BJ (cell line): Measurements from ENCODE around the gene NARF. TPM values are rescaled to one million over a fixed set of nuclear protein-coding genes. Genes with fewer than 3 reads are reported as not detected.
"Not testable (repeated sequence)": the region's sequence is repeated elsewhere in the genome, so short reads cannot be mapped to it uniquely, and the experiment has no call there.

Experiments used
- CTCF ChIA-PET: fragments of 350-600 bp; formaldehyde crosslinking; extraction: SDS; loops from one replicate; lab custom pipeline; 2021; ENCODE audit warnings: antibody characterized with exemption, inconsistent platforms; lab: Yijun Ruan, JAX
- POLR2A ChIA-PET: fragments of 300-600 bp; sonication (Branson Sonifier 250); formaldehyde crosslinking; extraction: SDS; loops from one replicate; lab custom pipeline; 2021; ENCODE audit warnings: antibody characterized with exemption; lab: Charles Lee
- DNase-seq: peaks from one replicate; pipeline ENCODE4 v3.0.0-alpha.2; 2011; ENCODE audit warnings: low read depth
- H3K27me3 ChIP-seq: 2 replicates; pipeline ENCODE4 v1.6.0; 2011; ENCODE audit warnings: low read length; ENCODE audit not compliant: control insufficient read depth, insufficient read depth
- H3K36me3 ChIP-seq: 2 replicates; pipeline ENCODE4 v1.5.1; 2011; ENCODE audit warnings: low read length; ENCODE audit not compliant: control insufficient read depth, insufficient read depth
- H3K4me3 ChIP-seq: 2 replicates; pipeline ENCODE4 v1.5.1; 2011; ENCODE audit warnings: low read depth, mild to moderate bottlenecking, control low read depth, low read length
- CTCF ChIP-seq: IDR thresholded peaks from 2 replicates; pipeline ENCODE4 v1.5.1; 2011; ENCODE audit warnings: low read depth, mild to moderate bottlenecking, control low read depth, inconsistent platforms, low read length, moderate library complexity; ENCODE audit not compliant: insufficient read depth
- polyA plus RNA-seq: library from polyadenylated mRNA; depleted of rRNA; stranded (reverse); fragments of >200 nt; gene quantifications from 2 replicates; pipeline ENCODE4 v1.2.3, GENCODE V29; 2011; rRNA removed
- small RNA-seq: library from RNA; depleted of rRNA; stranded (forward); fragments of <200 nt; gene quantifications from one replicate; pipeline ENCODE3, GENCODE V24; 2012; ENCODE audit warnings: low replicate concordance, low read depth; ENCODE audit not compliant: insufficient read length

Gene NARF
- polyA plus RNA-seq, 1 experiment: 68.5 TPM

GRCh38 chr17:82534401-82534812, 75.9 kb downstream of the NARF start:
- no peak for DNase-seq
- no peaks in the 10 kb centered on the region for H3K36me3 ChIP-seq
- no peaks in the 10 kb centered on the region for H3K27me3 ChIP-seq
- CTCF ChIA-PET: interaction anchor here (0.7 to 3.0 kb wide), 4 partner anchors 7 to 40 kb away, joined by 3 to 15 read pairs (median 5); no protein-coding TSS in a partner anchor
- H3K4me3 ChIP-seq: no peak overlapping the region
- no peak for TF ChIP-seq CTCF
- POLR2A ChIA-PET: no interaction called here

- no peaks in the 10 kb centered on the region for H3K27me3 ChIP-seq
- POLR2A ChIA-PET: interaction anchor here (0.6 to 1.0 kb wide), 2 partner anchors 8 to 162 kb away, joined by 7 to 9 read pairs; partner anchors contain the start of gene RAB40B
- no peaks in the 10 kb centered on the region for H3K36me3 ChIP-seq
- H3K4me3 ChIP-seq: peak overlapping the region; percentile 2; the same call in 1 of the 2 replicates
- CTCF ChIA-PET: interaction anchor here (1.1 to 3.0 kb wide), 4 partner anchors 10 to 42 kb away, joined by 4 to 15 read pairs (median 6); no protein-coding TSS in a partner anchor
- no peak for DNase-seq
- no peak for TF ChIP-seq CTCF
Observed at GRCh38 chr17:82536512-82537201, 78.1 kb downstream of the NARF start.

GRCh38 chr17:82537228-82537627, 78.7 kb downstream of the NARF start:
- H3K36me3 ChIP-seq, H3K27me3 ChIP-seq, H3K4me3 ChIP-seq, DNase-seq, POLR2A ChIA-PET: not testable (repeated sequence)
- CTCF ChIA-PET: interaction anchor here (1.1 to 3.0 kb wide), 4 partner anchors 10 to 17 kb away, joined by 4 to 15 read pairs (median 8); no protein-coding TSS in a partner anchor

GRCh38 chr17:82539076-82539475, 80.5 kb downstream of the NARF start:
- DNase-seq, H3K4me3 ChIP-seq, H3K36me3 ChIP-seq, POLR2A ChIA-PET, H3K27me3 ChIP-seq: not testable (repeated sequence)
- CTCF ChIA-PET: interaction anchor here (0.6 to 2.4 kb wide), 2 partner anchors 15 to 236 kb away, joined by 3 to 11 read pairs; no protein-coding TSS in a partner anchor

Small RNA genes within 50 kb of the gene (small RNA-seq; reads per million reads assigned to genes)
- gene RF00019: not detected

Other genes starting within 250 kb of the NARF start
- 11.6 and 15.4 TPM in 2 replicates for gene CCDC57, start 245.9 kb upstream of the NARF start, polyA plus RNA-seq
- gene SLC16A3, start 229.7 kb upstream of the NARF start, polyA plus RNA-seq: 152 and 338 TPM in 2 replicates
- 57.6 and 118 TPM in 2 replicates for gene CSNK1D, start 185.0 kb upstream of the NARF start, polyA plus RNA-seq
- gene CD7, start 141.1 kb upstream of the NARF start, polyA plus RNA-seq: 0.06 and 0.22 TPM in 2 replicates
- 18.9 and 34.4 TPM in 2 replicates for gene SECTM1, start 125.0 kb upstream of the NARF start, polyA plus RNA-seq
- gene TEX19, start 99.5 kb upstream of the NARF start, polyA plus RNA-seq: 0.06 TPM in 1 of 2 replicates, not detected in the other
- gene UTS2R, start 87.0 kb upstream of the NARF start, polyA plus RNA-seq: not detected in 2 replicates
- gene HEXD, start 40.4 kb upstream of the NARF start, polyA plus RNA-seq: 8.5 and 8.9 TPM in 2 replicates
- gene OGFOD3, start 40.2 kb upstream of the NARF start, polyA plus RNA-seq: 21.3 and 37.9 TPM in 2 replicates
- gene CYBC1, start 8.0 kb upstream of the NARF start, polyA plus RNA-seq: 84.0 and 118 TPM in 2 replicates
- gene FOXK2, start 61.0 kb downstream of the NARF start, polyA plus RNA-seq: 19.2 and 19.9 TPM in 2 replicates
- gene WDR45B, start 189.7 kb downstream of the NARF start, polyA plus RNA-seq: 116 and 141 TPM in 2 replicates
- gene RAB40B, start 240.0 kb downstream of the NARF start, polyA plus RNA-seq: 4.9 and 9.4 TPM in 2 replicates